Keratinocyte (primary cell): ENCODE data around the gene GLCE.

ENCODE experiments used
- EZH2 ChIP-seq: IDR thresholded peaks from one replicate; pipeline ENCODE4 v1.6.1; 2012; ENCODE audit warnings: inconsistent platforms, mild to moderate bottlenecking, low read length, moderate library complexity
- TF ChIP-seq, protein P1 (sequence below), 3 experiments: IDR thresholded peaks in 1 of 3; conservative IDR thresholded peaks in 1 of 3; optimal IDR thresholded peaks in 1 of 3; 2 replicates in 2 of 3; 3 replicates in 1 of 3; pipeline versions ENCODE3 to v1.5.1; 2011; ENCODE audit warnings: low read length in 3 of 3, mild to moderate bottlenecking in 3 of 3, moderate library complexity in 2 of 3, control low read depth in 1 of 3, inconsistent platforms in 1 of 3; ENCODE audit not compliant: insufficient read depth in 2 of 3; ENCODE audit errors: extremely low read depth in 1 of 3

DNA sequence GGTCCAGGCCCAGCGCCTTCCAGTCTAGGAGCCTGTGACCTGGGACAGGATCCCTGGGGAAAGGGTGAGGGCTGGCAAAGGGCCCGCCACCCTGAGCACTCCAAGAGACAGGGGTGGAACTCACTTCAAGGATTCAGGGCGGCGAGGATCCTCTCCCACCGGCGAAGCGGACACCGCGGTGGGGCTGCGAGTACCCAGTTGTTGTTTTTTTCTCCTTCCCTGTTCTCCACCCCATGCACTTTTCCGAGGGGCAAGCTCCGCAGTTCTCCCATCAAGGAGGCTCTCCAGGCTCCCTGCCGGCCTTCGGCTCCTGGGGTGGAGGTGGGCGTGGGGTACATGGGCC, 137.9 kb downstream of the GLCE start:
- TF ChIP-seq, protein P1, sequence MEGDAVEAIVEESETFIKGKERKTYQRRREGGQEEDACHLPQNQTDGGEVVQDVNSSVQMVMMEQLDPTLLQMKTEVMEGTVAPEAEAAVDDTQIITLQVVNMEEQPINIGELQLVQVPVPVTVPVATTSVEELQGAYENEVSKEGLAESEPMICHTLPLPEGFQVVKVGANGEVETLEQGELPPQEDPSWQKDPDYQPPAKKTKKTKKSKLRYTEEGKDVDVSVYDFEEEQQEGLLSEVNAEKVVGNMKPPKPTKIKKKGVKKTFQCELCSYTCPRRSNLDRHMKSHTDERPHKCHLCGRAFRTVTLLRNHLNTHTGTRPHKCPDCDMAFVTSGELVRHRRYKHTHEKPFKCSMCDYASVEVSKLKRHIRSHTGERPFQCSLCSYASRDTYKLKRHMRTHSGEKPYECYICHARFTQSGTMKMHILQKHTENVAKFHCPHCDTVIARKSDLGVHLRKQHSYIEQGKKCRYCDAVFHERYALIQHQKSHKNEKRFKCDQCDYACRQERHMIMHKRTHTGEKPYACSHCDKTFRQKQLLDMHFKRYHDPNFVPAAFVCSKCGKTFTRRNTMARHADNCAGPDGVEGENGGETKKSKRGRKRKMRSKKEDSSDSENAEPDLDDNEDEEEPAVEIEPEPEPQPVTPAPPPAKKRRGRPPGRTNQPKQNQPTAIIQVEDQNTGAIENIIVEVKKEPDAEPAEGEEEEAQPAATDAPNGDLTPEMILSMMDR (optimal IDR thresholded peaks at IDR 0.05 in 1 of 3, IDR thresholded peaks at IDR 0.05 in 1 of 3, conservative IDR thresholded peaks at IDR 0.05 in 1 of 3; ENCODE audit: extremely low read depth in 1 of 3, insufficient read depth in 2 of 3, low read length in 3 of 3) = no peak
- no peak for TF ChIP-seq EZH2
